K562 (cell line): ENCODE measurements around the gene MLX. TPM values are rescaled to one million over a fixed set of nuclear protein-coding genes. Genes with fewer than 3 reads are reported as not detected.

Experiments
- FOXJ3 ChIP-seq: sonication (generic); formaldehyde crosslinking; IDR thresholded peaks from 2 replicates; pipeline ENCODE4 v1.4.0; 2020; ENCODE audit warnings: mild to moderate bottlenecking, missing genetic modification reagents
- HDAC3 ChIP-seq: fragments of 450-650 bp; IDR thresholded peaks from 2 replicates; pipeline ENCODE4 v1.6.1; 2018; ENCODE audit warnings: borderline replicate concordance, mild to moderate bottlenecking, moderate library complexity; ENCODE audit not compliant: partially characterized antibody
- MEIS2 ChIP-seq: fragments of 450-650 bp; IDR thresholded peaks from 2 replicates; pipeline ENCODE4 v1.6.1; 2014; ENCODE audit warnings: mild to moderate bottlenecking; ENCODE audit not compliant: partially characterized antibody
- MYNN ChIP-seq, 2 experiments: sonication (generic); formaldehyde crosslinking in 1 of 2; IDR thresholded peaks; 2 replicates each; pipeline versions ENCODE4 v1.5.0 to v1.6.1; 2016 to 2020; ENCODE audit warnings: antibody characterized with exemption in 1 of 2, missing genetic modification reagents in 1 of 2
- POLR2H ChIP-seq: IDR thresholded peaks from 2 replicates; pipeline ENCODE4 v1.6.1; 2016; ENCODE audit warnings: missing genetic modification characterization, low read depth, mild to moderate bottlenecking, control low read depth, missing compliant biosample characterization, moderate library complexity
- SMARCB1 ChIP-seq: IDR thresholded peaks from 2 replicates; pipeline ENCODE4 v1.6.1; 2011; ENCODE audit warnings: improper control_type of control experiment, low read depth; ENCODE audit not compliant: insufficient read length
- ZBTB17 ChIP-seq: fragments of 450-650 bp; formaldehyde crosslinking; IDR thresholded peaks from 2 replicates; pipeline ENCODE4 v1.4.0; 2020; ENCODE audit warnings: mild to moderate bottlenecking
- ZNF589 ChIP-seq: fragments of 200-800 bp; sonication (Bioruptor generic); IDR thresholded peaks from 2 replicates; pipeline ENCODE4 v1.6.1; 2016; ENCODE audit warnings: low read depth, missing genetic modification characterization, missing compliant biosample characterization
- ZNF780A ChIP-seq: fragments of 250-450 bp; sonication (Bioruptor Pico); IDR thresholded peaks from 2 replicates; pipeline ENCODE4 v1.5.0; 2021; ENCODE audit warnings: mild to moderate bottlenecking
- polyA plus RNA-seq, 8 experiments: library from polyadenylated mRNA; depleted of rRNA in 4 of 8; stranded (reverse) in 5 of 8; unstranded in 3 of 8; fragments of >200 nt; fragmentation: Nextera tagmentation in 2 of 8; fragmentation: Illumina TruSeq in 1 of 8; extraction: Ambion mirVana in 2 of 8; extraction: Trizol in 1 of 8; gene quantifications; 2 replicates each; pipeline versions ENCODE4 v1.2.1 to v1.2.3, GENCODE V29; 2011 to 2014; ENCODE audit warnings: inconsistent platforms in 1 of 8, missing spikeins in 1 of 8
- total RNA-seq, 7 experiments: library from RNA; depleted of rRNA in 6 of 7; stranded (reverse); fragments of >200 nt in 6 of 7; fragmentation: Illumina TruSeq in 2 of 7; extraction: Trizol in 2 of 7; gene quantifications; 2 replicates each; pipeline versions ENCODE4 v1.2.1 to v1.2.3, GENCODE V29; 2011 to 2021; ENCODE audit warnings: low replicate concordance in 1 of 7
- TF ChIP-seq, protein P1 (sequence below): sonication (generic); formaldehyde crosslinking; IDR thresholded peaks from 2 replicates; pipeline ENCODE4 v1.8.0; 2023; ENCODE audit warnings: missing genetic modification reagents, mild to moderate bottlenecking, borderline replicate concordance
- TF ChIP-seq, protein P2 (sequence below): sonication (generic); formaldehyde crosslinking; IDR thresholded peaks from 2 replicates; pipeline ENCODE4 v1.8.0; 2022; ENCODE audit warnings: missing genetic modification reagents, mild to moderate bottlenecking, moderate library complexity, borderline replicate concordance
- TF ChIP-seq, protein P3 (sequence below): fragments of 450-650 bp; formaldehyde crosslinking; IDR thresholded peaks from 2 replicates; pipeline ENCODE4 v1.4.0; 2022; ENCODE audit warnings: missing genetic modification characterization
- TF ChIP-seq, protein P4 (sequence below): IDR thresholded peaks from 2 replicates; pipeline ENCODE4 v1.6.1; 2014; ENCODE audit warnings: antibody characterized with exemption
- TF ChIP-seq, protein P5 (sequence below): fragments of 250-450 bp; sonication (Bioruptor Pico); IDR thresholded peaks from 2 replicates; pipeline ENCODE4 v1.8.0; 2021; ENCODE audit warnings: mild to moderate bottlenecking, moderate library complexity
- TF ChIP-seq, protein P6 (sequence below): sonication (generic); formaldehyde crosslinking; IDR thresholded peaks from 2 replicates; pipeline ENCODE4 v1.9.0; 2022; ENCODE audit warnings: mild to moderate bottlenecking, missing genetic modification reagents

Gene MLX
- total and polyA plus RNA-seq, 9 of the 15 experiments (the other 6 are each of a cell fraction or from before 2014, with no cell fraction given), result 42.9 to 100 (median 58.9) TPM

DNA sequence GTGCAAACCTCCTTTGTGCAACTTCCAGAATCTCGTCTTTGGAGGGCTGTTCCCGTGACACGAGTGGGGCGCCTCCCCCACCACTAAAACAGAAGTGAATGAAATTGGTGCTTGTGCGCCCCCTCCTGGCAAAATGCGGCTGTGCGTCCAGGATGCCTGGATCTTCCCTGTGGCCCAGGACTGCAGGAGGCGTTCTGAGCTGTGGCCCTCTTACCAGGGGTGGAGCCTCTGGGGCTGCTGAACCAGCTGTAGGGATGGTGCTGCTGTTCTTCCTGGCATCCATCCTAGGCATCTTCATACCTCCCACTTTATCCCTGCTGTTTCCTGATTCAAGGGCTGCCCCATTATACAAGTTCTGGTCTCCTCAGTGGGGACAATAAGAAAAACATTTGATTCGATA lies 49.4 kb upstream of the MLX start (continued):
- TF ChIP-seq, protein P1, sequence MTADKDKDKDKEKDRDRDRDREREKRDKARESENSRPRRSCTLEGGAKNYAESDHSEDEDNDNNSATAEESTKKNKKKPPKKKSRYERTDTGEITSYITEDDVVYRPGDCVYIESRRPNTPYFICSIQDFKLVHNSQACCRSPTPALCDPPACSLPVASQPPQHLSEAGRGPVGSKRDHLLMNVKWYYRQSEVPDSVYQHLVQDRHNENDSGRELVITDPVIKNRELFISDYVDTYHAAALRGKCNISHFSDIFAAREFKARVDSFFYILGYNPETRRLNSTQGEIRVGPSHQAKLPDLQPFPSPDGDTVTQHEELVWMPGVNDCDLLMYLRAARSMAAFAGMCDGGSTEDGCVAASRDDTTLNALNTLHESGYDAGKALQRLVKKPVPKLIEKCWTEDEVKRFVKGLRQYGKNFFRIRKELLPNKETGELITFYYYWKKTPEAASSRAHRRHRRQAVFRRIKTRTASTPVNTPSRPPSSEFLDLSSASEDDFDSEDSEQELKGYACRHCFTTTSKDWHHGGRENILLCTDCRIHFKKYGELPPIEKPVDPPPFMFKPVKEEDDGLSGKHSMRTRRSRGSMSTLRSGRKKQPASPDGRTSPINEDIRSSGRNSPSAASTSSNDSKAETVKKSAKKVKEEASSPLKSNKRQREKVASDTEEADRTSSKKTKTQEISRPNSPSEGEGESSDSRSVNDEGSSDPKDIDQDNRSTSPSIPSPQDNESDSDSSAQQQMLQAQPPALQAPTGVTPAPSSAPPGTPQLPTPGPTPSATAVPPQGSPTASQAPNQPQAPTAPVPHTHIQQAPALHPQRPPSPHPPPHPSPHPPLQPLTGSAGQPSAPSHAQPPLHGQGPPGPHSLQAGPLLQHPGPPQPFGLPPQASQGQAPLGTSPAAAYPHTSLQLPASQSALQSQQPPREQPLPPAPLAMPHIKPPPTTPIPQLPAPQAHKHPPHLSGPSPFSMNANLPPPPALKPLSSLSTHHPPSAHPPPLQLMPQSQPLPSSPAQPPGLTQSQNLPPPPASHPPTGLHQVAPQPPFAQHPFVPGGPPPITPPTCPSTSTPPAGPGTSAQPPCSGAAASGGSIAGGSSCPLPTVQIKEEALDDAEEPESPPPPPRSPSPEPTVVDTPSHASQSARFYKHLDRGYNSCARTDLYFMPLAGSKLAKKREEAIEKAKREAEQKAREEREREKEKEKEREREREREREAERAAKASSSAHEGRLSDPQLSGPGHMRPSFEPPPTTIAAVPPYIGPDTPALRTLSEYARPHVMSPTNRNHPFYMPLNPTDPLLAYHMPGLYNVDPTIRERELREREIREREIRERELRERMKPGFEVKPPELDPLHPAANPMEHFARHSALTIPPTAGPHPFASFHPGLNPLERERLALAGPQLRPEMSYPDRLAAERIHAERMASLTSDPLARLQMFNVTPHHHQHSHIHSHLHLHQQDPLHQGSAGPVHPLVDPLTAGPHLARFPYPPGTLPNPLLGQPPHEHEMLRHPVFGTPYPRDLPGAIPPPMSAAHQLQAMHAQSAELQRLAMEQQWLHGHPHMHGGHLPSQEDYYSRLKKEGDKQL (CRISPR knock-in tag), result no peak
- TF ChIP-seq HDAC3 (no peak), MEIS2 (no peak), ZBTB17 (CRISPR knock-in tag) (no peak), POLR2H (tag) (no peak), SMARCB1 (no peak), ZNF780A (no peak), MYNN (IDR thresholded peaks at IDR 0.05) (peak; percentile 72; the same call in 1 of the 2 replicates), MYNN (CRISPR knock-in tag; IDR thresholded peaks at IDR 0.05) (no peak), ZNF589 (CRISPR knock-in tag) (0 out of 2 replicates have a peak, but pooled peaks have one; percentile 10), FOXJ3 (CRISPR knock-in tag) (no peak)
- TF ChIP-seq, protein P2, sequence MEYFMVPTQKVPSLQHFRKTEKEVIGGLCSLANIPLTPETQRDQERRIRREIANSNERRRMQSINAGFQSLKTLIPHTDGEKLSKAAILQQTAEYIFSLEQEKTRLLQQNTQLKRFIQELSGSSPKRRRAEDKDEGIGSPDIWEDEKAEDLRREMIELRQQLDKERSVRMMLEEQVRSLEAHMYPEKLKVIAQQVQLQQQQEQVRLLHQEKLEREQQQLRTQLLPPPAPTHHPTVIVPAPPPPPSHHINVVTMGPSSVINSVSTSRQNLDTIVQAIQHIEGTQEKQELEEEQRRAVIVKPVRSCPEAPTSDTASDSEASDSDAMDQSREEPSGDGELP (CRISPR knock-in tag), result peak; percentile 69
- TF ChIP-seq, protein P3, sequence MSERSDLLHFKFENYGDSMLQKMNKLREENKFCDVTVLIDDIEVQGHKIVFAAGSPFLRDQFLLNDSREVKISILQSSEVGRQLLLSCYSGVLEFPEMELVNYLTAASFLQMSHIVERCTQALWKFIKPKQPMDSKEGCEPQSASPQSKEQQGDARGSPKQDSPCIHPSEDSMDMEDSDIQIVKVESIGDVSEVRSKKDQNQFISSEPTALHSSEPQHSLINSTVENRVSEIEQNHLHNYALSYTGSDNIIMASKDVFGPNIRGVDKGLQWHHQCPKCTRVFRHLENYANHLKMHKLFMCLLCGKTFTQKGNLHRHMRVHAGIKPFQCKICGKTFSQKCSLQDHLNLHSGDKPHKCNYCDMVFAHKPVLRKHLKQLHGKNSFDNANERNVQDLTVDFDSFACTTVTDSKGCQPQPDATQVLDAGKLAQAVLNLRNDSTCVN (CRISPR knock-in tag), result no peak
- TF ChIP-seq, protein P4, sequence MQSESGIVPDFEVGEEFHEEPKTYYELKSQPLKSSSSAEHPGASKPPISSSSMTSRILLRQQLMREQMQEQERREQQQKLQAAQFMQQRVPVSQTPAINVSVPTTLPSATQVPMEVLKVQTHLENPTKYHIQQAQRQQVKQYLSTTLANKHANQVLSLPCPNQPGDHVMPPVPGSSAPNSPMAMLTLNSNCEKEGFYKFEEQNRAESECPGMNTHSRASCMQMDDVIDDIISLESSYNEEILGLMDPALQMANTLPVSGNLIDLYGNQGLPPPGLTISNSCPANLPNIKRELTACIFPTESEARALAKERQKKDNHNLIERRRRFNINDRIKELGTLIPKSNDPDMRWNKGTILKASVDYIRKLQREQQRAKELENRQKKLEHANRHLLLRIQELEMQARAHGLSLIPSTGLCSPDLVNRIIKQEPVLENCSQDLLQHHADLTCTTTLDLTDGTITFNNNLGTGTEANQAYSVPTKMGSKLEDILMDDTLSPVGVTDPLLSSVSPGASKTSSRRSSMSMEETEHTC, result peak; percentile 68; the same call in 1 of the 2 replicates
- TF ChIP-seq, protein P5, sequence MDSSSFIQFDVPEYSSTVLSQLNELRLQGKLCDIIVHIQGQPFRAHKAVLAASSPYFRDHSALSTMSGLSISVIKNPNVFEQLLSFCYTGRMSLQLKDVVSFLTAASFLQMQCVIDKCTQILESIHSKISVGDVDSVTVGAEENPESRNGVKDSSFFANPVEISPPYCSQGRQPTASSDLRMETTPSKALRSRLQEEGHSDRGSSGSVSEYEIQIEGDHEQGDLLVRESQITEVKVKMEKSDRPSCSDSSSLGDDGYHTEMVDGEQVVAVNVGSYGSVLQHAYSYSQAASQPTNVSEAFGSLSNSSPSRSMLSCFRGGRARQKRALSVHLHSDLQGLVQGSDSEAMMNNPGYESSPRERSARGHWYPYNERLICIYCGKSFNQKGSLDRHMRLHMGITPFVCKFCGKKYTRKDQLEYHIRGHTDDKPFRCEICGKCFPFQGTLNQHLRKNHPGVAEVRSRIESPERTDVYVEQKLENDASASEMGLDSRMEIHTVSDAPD (CRISPR knock-in tag), result no peak
- TF ChIP-seq, protein P6, sequence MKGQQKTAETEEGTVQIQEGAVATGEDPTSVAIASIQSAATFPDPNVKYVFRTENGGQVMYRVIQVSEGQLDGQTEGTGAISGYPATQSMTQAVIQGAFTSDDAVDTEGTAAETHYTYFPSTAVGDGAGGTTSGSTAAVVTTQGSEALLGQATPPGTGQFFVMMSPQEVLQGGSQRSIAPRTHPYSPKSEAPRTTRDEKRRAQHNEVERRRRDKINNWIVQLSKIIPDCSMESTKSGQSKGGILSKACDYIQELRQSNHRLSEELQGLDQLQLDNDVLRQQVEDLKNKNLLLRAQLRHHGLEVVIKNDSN (CRISPR knock-in tag), result no peak
